Stimulated activated CD8-positive, alpha-beta memory T cell treated with anti-CD3 and anti-CD28 coated beads, Interleukin-2, amount 100 ng/mL, for 48 hours (primary cell): Measurements from ENCODE around the gene PLXNA4.

Experiments
- DNase-seq, 2 donors: peaks; one replicate each; pipeline ENCODE4 v3.0.0-alpha.2; 2020; ENCODE audit warnings: low read depth in 2 of 2

Gene PLXNA4

DNA sequence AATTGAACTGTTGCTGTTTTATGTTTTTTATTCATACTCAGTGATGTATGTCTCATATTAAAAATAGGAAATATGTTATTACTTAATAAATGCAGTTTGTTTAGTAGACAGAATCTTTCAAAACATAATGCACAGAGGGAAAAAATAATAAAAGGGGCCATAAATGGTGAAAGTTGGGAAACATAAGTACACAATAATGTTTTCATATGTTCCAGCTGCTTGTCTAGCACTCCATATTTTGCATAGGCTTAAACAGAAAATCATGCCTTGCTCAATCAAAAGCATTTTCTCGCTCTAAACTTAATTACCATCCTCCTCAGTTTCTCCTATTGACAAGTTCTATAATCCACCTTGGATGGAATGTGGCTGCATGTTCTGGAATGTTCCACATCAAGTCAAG, 333.2 kb downstream of the PLXNA4 start:
- DNase-seq = no peak

GRCh38 chr7:132242192-132242812, 334.0 kb downstream of the PLXNA4 start:
- no peak for DNase-seq

- DNase-seq = no peak
Measured at GRCh38 chr7:132240821-132241422, 335.3 kb downstream of the PLXNA4 start.

DNA sequence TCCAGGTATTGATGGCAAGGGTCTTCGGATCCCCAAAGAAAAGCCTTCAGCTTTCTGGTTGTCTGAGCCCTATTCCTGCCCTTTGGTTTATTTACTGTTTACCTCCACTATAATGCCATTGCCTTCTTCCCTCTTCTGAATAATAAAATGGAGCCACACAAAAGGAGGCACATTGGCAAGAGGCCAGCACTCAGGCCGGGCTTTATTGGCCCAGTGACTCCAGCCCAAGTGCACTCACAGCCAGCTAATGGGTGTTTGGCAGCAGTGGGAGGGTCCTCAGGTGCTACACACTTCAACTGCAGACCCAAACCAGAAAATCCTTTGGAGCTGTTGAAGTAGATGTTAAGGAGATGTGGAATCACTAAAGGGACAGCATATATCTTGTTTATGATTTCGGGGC, 336.0 kb downstream of the PLXNA4 start:
- no peak for DNase-seq

DNA sequence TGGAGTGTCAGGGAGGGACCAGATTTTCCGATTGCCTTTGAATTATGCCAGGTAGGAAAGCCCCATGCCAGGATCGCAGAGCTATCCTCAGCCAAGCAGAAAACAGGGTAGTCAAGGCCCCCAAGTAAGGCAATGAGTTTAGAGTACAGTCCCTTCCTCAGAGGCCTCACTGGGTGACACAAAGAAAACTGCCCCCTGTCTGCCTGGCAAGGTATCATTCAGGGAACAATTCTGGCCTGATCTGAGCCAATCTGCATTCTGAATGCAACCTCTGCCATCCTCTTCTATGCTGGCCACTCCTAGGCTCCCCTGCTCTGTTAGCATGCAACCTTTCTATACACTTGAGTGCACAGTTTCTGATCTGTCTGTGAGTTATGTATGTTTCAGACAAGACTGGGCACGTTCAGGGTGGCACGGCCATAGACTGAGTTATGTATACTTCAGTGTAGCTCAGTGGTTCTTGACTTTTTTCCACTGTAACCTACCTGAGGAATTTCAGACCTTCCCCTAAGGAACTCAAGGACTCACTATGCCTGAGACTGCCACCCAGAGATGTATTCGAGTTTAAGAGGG, 336.8 kb downstream of the PLXNA4 start:
- DNase-seq = no peak

DNA sequence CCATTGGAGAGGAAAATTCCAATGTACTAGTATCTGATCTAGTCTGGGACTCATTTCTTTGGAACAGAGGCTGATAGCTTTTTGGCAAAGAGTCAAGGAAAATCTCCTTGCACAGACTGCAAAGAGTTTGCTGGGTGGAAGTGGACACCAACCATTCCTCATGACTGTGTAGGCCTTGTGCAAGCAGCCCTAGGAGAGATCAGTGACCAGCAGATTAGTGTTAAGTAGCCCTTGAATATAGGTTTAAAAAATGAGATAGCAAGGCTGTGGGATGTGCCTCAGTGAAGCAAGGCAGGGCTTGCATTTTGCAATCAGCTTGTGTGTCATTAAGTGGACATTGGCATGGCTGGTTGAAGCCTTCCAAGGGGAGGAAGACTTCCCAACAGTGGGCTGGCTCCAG, 341.6 kb downstream of the PLXNA4 start:
- no peak for DNase-seq

DNA sequence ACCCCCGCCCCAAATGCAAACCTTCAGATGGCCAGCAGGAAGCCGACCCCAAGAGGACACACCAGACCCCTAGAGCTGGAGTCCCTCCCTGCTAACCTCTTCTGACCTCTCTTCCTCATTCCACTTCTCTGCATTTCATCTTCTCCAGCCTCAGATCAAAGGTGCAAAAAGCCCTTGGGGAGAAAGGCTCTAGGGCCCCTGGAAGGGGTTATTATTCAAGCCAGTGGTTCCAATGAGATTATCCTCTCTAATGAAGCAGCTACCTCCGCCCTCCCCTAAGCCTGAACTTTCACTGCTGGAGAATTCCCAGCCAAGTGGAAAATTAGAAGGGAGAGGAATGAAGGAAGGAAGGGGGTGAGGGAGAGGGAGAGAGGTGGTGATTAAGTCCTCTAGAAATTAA, 343.9 kb downstream of the PLXNA4 start:
- DNase-seq = no peak

- DNase-seq = no peak
Measured at GRCh38 chr7:132230462-132230861, 345.8 kb downstream of the PLXNA4 start.

DNA sequence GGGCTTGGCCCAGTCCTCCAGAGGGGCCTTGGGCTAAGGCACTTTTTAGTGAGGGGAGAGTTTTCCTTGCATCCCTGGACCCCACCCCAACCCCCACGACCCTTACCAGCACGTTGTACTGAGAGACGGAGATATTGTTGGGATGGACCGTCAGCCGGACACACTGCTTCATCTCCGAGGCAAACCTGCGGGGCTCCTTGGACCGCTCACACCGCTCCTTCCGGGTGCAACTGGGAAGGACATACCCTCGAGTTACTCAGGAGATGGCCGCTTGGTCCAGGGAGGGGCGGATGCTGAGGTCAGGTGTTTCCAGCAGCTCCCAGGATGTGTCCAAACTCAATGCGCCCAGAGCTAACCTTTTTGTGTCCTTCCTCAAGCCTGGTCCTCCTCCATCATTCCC, 348.0 kb downstream of the PLXNA4 start:
- no peak for DNase-seq

DNA sequence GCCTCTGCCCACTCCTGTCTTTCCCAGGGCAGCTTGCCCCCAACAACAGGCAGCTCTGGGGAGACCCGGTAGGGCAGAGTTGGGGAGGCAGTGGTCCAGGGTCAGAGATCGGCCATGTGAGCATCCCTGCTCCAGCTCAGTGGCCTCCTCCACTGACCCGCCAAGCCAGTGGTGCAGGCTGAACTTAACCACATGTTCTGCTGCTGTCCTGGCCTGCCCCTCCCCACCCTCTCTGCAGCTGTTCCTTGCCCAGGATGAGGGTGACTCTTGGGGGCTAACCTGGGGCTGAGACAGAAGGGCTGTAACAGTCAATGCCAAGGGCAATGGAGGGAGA, 349.3 kb downstream of the PLXNA4 start:
- DNase-seq = no peak

GRCh38 chr7:132226046-132226956, 350.0 kb downstream of the PLXNA4 start:
- DNase-seq = no peak

- DNase-seq = no peak
Measured at GRCh38 chr7:132225216-132226030, 350.8 kb downstream of the PLXNA4 start.

DNA sequence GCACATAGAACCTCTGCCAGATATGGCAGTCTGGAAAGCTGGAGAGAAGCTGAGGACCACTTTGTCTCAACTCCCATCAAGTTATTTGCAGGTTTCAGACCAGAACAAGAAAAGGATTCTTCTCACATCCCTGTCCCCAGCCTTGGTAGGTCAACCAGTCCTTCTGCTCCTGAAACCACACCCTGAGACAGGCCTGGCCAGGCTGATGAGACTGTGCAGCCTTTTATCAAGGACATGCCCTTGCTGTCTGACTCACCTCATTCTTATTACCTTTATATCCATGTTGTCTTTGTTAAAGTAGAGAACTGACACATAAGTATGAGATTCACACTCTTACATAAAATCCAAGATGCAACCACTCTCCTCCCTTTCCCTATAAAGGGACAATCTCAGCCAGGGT, 354.9 kb downstream of the PLXNA4 start:
- no peak for DNase-seq

DNA sequence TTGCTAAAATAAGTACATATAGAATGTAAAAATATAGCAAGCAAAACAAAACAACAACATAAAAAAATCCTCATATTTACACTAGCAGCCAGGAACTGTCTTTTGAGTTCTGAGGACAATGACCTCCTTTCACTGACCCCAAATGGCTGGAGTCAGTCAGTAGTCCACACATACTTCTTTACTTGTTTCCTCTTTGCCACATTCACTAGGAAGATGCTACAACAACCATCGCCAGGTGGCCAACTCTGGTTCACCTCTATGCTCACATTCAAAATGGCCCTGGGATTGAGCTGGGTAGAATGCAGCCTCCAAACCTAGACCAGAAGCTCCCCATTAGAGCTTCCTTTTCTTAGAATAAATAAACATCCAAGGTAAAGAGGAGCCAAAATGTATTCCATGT, 356.2 kb downstream of the PLXNA4 start:
- DNase-seq = no peak

GRCh38 chr7:132218876-132219275, 357.4 kb downstream of the PLXNA4 start:
- no peak for DNase-seq

- no peak for DNase-seq
Measured at GRCh38 chr7:132216847-132217525, 359.3 kb downstream of the PLXNA4 start.

GRCh38 chr7:132214452-132214851, 361.8 kb downstream of the PLXNA4 start:
- no peak for DNase-seq

GRCh38 chr7:132213583-132213982, 362.7 kb downstream of the PLXNA4 start:
- no peak for DNase-seq

DNA sequence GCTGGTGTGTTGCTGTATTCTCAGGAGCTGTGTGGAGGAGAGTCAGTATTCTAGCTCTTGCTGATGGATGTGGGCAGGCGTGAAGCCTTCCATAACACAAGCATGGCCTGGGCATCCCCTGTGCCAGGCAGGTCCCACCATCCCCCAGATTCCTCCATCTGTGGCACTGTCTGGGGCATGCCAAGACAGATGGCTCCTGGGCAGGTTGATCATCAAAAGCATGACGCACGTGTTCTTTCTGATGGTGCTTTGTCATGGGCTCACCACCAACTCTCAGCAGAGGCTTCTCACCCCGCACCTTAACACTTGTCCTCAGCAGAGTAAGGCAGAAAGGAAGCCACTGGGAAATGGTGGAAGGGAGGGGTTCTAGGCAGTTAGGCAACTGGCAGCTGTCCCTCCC, 364.3 kb downstream of the PLXNA4 start:
- no peak for DNase-seq

DNA sequence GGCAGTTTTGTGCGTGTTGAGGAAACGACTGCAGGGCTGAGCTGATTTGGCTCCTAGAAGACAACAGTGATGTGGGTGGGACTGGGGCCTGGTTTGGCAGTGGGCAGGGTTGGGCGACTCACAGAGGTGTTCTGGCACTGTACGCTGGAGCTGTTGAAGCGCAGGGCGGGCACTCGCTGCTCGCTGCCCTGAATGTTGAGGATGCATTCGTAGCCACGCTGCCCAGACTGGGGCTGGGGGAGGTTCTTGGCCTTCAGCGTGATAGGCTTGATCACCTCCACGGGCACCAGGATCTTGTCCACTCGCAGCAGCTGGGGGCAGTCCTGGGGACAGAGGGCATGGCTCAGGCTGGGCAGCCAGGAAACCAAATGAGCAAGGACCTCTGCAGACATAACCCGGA, 365.4 kb downstream of the PLXNA4 start:
- DNase-seq = no peak

DNA sequence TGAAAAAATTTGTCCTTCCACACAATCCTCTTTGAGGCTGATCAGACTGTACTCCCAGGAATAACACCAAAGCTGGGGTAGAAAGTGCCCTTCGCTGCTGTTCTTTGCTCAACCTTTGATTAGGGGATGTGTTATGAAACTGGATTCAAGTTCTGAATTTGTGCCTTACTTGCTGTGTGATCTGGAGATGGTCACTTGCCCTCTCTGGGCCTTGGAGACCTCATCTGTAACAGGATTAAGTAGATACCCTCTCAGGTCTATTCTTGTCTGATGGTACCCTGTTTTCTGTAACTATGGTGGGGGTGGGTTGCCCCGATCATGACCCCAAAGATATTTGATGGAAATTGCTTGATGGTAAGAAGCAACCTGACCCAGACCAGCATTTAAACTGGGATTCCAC, 368.5 kb downstream of the PLXNA4 start:
- DNase-seq = no peak
